Activated B cell treated with CpG ODN at 0.5 μM for 24 hours (primary cell): ENCODE data around the gene TMEM8B. TPM values are rescaled to one million over a fixed set of nuclear protein-coding genes. Genes with fewer than 3 reads are reported as not detected.

ENCODE experiments used
- ATAC-seq: fragments of 200-7000 bp; cut with Tn5 transposase; one replicate; pipeline ENCODE4 v1.10.0; 2021; ENCODE audit warnings: low read depth, mild to moderate bottlenecking, moderate library complexity
- CTCF ChIA-PET: fragments of 350-600 bp; sonication (Branson Sonifier 250); formaldehyde crosslinking; loops from one replicate; lab custom pipeline; 2021; ENCODE audit warnings: antibody characterized with exemption; lab: Charles Lee
- POLR2A ChIA-PET: fragments of 350-600 bp; sonication (Branson Sonifier 250); formaldehyde crosslinking; loops from one replicate; lab custom pipeline; 2021; ENCODE audit warnings: antibody characterized with exemption; lab: Charles Lee
- DNase-seq: peaks from one replicate; pipeline ENCODE4 v3.0.0; 2022
- H3K27ac Mint-ChIP-seq: one replicate; pipeline ENCODE4 v1.8.0; 2020; ENCODE audit warnings: mixed read lengths
- H3K27me3 Mint-ChIP-seq: one replicate; pipeline ENCODE4 v1.8.0; 2021; ENCODE audit warnings: mixed read lengths
- H3K36me3 Mint-ChIP-seq: one replicate; pipeline ENCODE4 v1.8.0; 2021; ENCODE audit warnings: low read depth, mixed read lengths
- H3K4me1 Mint-ChIP-seq: one replicate; pipeline ENCODE4 v1.8.0; 2021; ENCODE audit warnings: mixed read lengths
- H3K4me3 Mint-ChIP-seq: one replicate; pipeline ENCODE4 v1.8.0; 2020; ENCODE audit warnings: mild to moderate bottlenecking, mixed read lengths
- H3K9me3 Mint-ChIP-seq: one replicate; pipeline ENCODE4 v1.8.0; 2020; ENCODE audit warnings: mixed read lengths
- CTCF ChIP-seq: fragments of 200-600 bp; IDR thresholded peaks from one replicate; pipeline ENCODE4 v1.8.0; 2022; ENCODE audit warnings: antibody characterized with exemption, mild to moderate bottlenecking
- intact Hi-C: fragments of 100-400 bp; cut with micrococcal nuclease; formaldehyde crosslinking; loops from one replicate; pipeline ENCODE4 v1.15.1; 2024
- total RNA-seq: library from RNA; stranded (reverse); gene quantifications from 2 replicates; pipeline ENCODE4 v1.2.3, GENCODE V29; 2022

TMEM8B gene
- total RNA-seq, 1 donor from 2014 or later: 8.0 TPM

GRCh38 chr9:35813434-35814105 is 15.5 kb upstream of the TMEM8B start:
- intact Hi-C loops: loop anchor here (10.0 kb wide), 2 partner anchors 1199 to 1999 kb away; partner anchors contain the start of genes RPP25L and UBE2R2
- Mint-ChIP-seq H3K4me3 (peak overlapping the region; percentile 98), H3K27me3 (no peaks in the 10 kb centered on the region), H3K9me3 (no peaks in the 10 kb centered on the region), H3K4me1 (peaks cover 36% of the 10 kb centered on the region), H3K27ac (peak overlapping the region; percentile 99), H3K36me3 (peaks cover 12% of the 10 kb centered on the region)
- TF ChIP-seq CTCF: no peak
- ChIA-PET CTCF (interaction anchor here (0.9 to 4.1 kb wide), 7 partner anchors 11 to 69 kb away, joined by 3 to 31 read pairs (median 4); no protein-coding TSS in a partner anchor), POLR2A (interaction anchor here (0.6 to 1.8 kb wide), 11 partner anchors 17 to 734 kb away, joined by 3 to 18 read pairs (median 6); partner anchors contain the start of genes CCDC107, CREB3, FANCG and GBA2)
- DNase-seq: no peak
- no peak for ATAC-seq

GRCh38 chr9:35814106-35814840 is 14.8 kb upstream of the TMEM8B start:
- ATAC-seq (peak; percentile 8), DNase-seq (no peak)
- Mint-ChIP-seq H3K4me1 (peaks cover 36% of the 10 kb centered on the region), H3K9me3 (no peaks in the 10 kb centered on the region), H3K27me3 (no peaks in the 10 kb centered on the region), H3K27ac (peak overlapping the region; percentile 99), H3K4me3 (peak overlapping the region; percentile 98), H3K36me3 (peaks cover 9% of the 10 kb centered on the region)
- intact Hi-C loops: loop anchor here (10.0 kb wide), 2 partner anchors 1199 to 1999 kb away; partner anchors contain the start of genes RPP25L and UBE2R2
- ChIA-PET CTCF (interaction anchor here (0.9 to 4.1 kb wide), 6 partner anchors 10 to 68 kb away, joined by 3 to 31 read pairs (median 6); no protein-coding TSS in a partner anchor), POLR2A (interaction anchor here (0.6 to 1.9 kb wide), 18 partner anchors 8 to 1766 kb away, joined by 3 to 18 read pairs (median 4); partner anchors contain the start of genes CCDC107, CREB3, FAM221B and FANCG)
- no peak for TF ChIP-seq CTCF

GRCh38 chr9:35814841-35815543 is 14.0 kb upstream of the TMEM8B start, which contains the start of gene HINT2:
HINT2 (minus strand) TSS chr9:35815042; CDS start chr9:35814979, 63 bp downstream.
- ChIA-PET POLR2A (interaction anchor here (0.8 to 1.9 kb wide), 16 partner anchors 8 to 325 kb away, joined by 3 to 18 read pairs (median 4); partner anchors contain the start of genes CCDC107, CREB3, FAM221B and GBA2), CTCF (interaction anchor here (1.0 to 4.1 kb wide), 4 partner anchors 12 to 67 kb away, joined by 3 to 31 read pairs (median 13); no protein-coding TSS in a partner anchor)
- intact Hi-C loops: loop anchor here (1.0 to 10.0 kb wide), 12 partner anchors 14 to 2000 kb away; partner anchors contain the start of genes CCDC107, GBA2, RGP1 and RMRP
- ATAC-seq: peak; percentile 83
- DNase-seq: peak; percentile 90
- peaks cover 36% of the 10 kb centered on the region for H3K4me1 Mint-ChIP-seq
- H3K4me3 Mint-ChIP-seq: peak within 1 kb of the TSS; percentile 98
- TF ChIP-seq CTCF: no peak
- H3K27ac Mint-ChIP-seq: peak within 1 kb of the TSS; percentile 99
- H3K27me3 Mint-ChIP-seq: no peaks in the 10 kb centered on the region
- peaks cover 9% of the 10 kb centered on the region for H3K36me3 Mint-ChIP-seq
- no peaks in the 10 kb centered on the region for H3K9me3 Mint-ChIP-seq

GRCh38 chr9:35816708-35817107 is 12.3 kb upstream of the TMEM8B start:
- TF ChIP-seq CTCF: no peak
- Mint-ChIP-seq H3K27ac (no peak overlapping the region), H3K9me3 (no peaks in the 10 kb centered on the region), H3K27me3 (no peaks in the 10 kb centered on the region), H3K4me1 (peaks cover 30% of the 10 kb centered on the region), H3K36me3 (peaks cover 9% of the 10 kb centered on the region), H3K4me3 (no peak overlapping the region)
- ChIA-PET POLR2A (no interaction called here), CTCF (no interaction called here)
- intact Hi-C loops: loop anchor here (5.0 to 10.0 kb wide), 3 partner anchors 951 to 2002 kb away; partner anchors contain the start of genes RPP25L and UBE2R2
- no peak for ATAC-seq
- no peak for DNase-seq
